Smooth muscle cell of the brain vasculature (primary cell): ENCODE measurements around the gene PARD3B.

ENCODE experiments used
- DNase-seq: peaks from one replicate; pipeline ENCODE4 v3.0.0-alpha.2; 2012; ENCODE audit warnings: low read depth, low spot score

The PARD3B gene

GRCh38 chr2:204947405-204947804 is 402.1 kb downstream of the PARD3B start:
- DNase-seq, result no peak

GRCh38 chr2:204948024-204948763 is 402.9 kb downstream of the PARD3B start:
- DNase-seq, result no peak

- DNase-seq, result no peak
These were observed 403.5 kb downstream of the PARD3B start for GRCh38 chr2:204948822-204949221.

GRCh38 chr2:204950695-204951346 is 405.5 kb downstream of the PARD3B start:
- DNase-seq, result peak; percentile 7

- no peak for DNase-seq
These were observed 413.1 kb downstream of the PARD3B start for GRCh38 chr2:204958371-204958770.

- no peak for DNase-seq
These were observed 419.1 kb downstream of the PARD3B start for GRCh38 chr2:204964414-204964813.

GRCh38 chr2:204966245-204966644 is 421.0 kb downstream of the PARD3B start:
- no peak for DNase-seq

- no peak for DNase-seq
These were observed 422.1 kb downstream of the PARD3B start for GRCh38 chr2:204967199-204967960.

- DNase-seq, result no peak
These were observed 426.1 kb downstream of the PARD3B start for GRCh38 chr2:204971206-204971907.

GRCh38 chr2:204972161-204972560 is 426.9 kb downstream of the PARD3B start:
- DNase-seq, result no peak

GRCh38 chr2:204972606-204973336 is 427.5 kb downstream of the PARD3B start:
- DNase-seq, result peak; percentile 36

- no peak for DNase-seq
These were observed 428.3 kb downstream of the PARD3B start for GRCh38 chr2:204973616-204974015.

- DNase-seq, result no peak
These were observed 429.2 kb downstream of the PARD3B start for GRCh38 chr2:204974487-204974886.

- DNase-seq, result no peak
These were observed 432.6 kb downstream of the PARD3B start for GRCh38 chr2:204977914-204978313.

- DNase-seq, result no peak
These were observed 437.0 kb downstream of the PARD3B start for GRCh38 chr2:204982303-204982702.

GRCh38 chr2:204984518-204984917 is 439.2 kb downstream of the PARD3B start:
- DNase-seq, result no peak

- DNase-seq, result no peak
These were observed 441.4 kb downstream of the PARD3B start for GRCh38 chr2:204986641-204987040.

GRCh38 chr2:204988836-204989235 is 443.6 kb downstream of the PARD3B start:
- DNase-seq, result no peak

- no peak for DNase-seq
These were observed 444.6 kb downstream of the PARD3B start for GRCh38 chr2:204989877-204990276.

- DNase-seq, result no peak
These were observed 456.2 kb downstream of the PARD3B start for GRCh38 chr2:205001300-205001966.

- DNase-seq, result no peak
These were observed 457.1 kb downstream of the PARD3B start for GRCh38 chr2:205002390-205002789.
